IPS-NIHi7 (cell line): ENCODE results near the gene LRMDA.
A peak's percentile ranks its signal among the peaks of the same experiment; 100 is the strongest.

Experiments used
- DNase-seq: peaks from one replicate; pipeline ENCODE4 v3.0.0; 2012; ENCODE audit warnings: mixed read lengths; ENCODE audit errors: extremely low spot score

The LRMDA gene

DNA sequence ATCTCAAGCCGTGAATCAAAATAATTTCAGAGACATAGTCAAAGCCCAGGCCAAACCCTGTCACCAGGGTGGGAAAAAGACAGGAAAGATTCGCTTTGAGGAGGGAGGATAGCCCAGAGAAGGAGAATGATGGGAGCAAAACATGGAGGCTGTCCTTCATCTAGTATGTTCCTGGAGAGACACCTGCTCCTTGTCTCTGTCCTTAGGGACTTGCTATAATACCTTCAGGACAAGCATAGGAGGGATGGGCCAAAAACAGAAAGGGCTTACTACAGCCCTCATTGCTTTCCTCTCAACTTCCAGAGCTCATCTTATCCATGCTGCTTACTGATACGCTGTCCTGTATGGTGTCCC is 593.7 kb downstream of the LRMDA start:
- DNase-seq = no peak

DNA sequence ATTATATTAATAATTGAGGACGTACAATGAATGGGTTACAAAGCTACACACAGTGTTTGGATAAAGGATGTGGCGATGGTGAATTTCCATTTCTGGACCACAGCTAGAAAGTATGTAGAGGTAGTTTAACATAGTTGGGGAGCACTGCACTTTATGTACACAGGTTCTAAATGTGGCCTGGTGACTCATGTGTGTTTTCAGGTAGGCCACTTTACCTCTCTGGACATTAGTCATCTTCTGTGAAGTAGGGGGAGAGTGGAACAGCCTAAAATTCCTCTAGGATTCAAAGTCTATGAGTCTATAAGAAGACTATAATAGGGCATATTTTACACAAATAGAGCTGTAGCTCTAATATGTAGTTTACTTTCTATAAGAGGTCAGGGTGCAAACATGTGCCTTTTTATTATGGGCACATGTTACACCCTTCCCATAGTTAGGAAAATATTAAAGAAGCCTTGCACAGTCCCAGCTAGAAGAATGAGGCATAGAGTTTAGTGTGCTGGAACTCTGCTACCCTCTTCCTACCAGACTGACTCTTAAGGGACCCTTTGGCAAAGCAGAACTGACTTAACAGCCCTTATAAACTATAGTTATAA is 594.9 kb downstream of the LRMDA start:
- no peak for DNase-seq

DNA sequence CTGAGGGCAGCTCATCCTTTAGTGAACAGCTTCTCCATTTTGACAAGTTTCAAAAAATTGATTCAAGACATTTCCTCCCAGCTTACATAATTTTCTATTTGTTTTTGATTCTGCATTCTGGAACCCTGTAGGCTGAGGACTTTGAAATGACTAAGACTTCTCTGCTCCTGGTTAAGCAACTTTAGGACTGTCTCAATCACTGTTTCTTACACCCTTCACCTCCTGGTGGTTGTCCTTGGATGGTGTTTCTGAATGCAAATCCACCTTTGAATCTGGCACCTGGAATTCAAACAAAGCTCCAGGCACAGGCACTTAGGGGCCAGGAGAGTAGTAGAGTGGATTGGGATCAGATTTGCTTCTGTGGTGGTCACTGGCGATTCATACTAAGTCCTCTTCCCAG is 595.5 kb downstream of the LRMDA start:
- DNase-seq = no peak

DNA sequence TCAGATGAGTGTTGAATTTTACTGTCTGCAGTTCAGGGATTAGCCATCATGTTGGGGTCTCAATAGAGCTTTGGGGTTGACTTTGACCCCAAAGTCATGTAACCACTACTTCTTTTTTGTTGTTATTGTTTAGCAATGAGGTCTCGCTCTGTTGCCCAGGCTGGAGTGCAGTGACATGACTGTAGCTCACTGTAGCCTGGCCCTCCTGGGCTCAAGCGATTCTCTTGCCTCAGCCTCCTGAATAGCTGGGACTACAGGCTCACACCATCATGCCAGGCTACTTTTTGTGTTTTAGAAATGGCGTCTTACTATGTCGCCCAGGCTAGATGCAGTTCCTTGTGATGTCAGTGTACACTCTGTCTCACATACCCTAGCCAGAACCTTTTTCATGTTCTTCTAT is 598.4 kb downstream of the LRMDA start:
- DNase-seq = no peak

DNA sequence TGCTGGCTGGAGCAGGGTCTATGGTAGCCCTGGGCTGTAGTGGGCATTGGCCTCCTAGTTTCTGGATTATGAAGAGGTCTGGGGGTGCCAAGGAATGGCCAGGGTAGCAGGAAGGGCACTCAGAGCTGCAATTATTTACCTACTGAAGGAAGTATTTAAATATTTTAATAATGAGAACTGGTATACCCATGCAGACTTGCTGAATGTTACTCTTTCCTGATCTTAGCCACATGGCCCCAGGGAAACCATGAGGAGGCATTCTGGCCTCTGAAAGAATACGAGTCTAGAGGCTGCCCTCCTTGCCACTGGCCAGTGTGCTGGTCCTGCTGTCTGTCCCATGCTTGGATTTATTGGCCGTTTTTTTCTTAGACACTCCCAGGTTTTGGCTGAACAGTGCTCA is 599.7 kb downstream of the LRMDA start:
- no peak for DNase-seq

DNA sequence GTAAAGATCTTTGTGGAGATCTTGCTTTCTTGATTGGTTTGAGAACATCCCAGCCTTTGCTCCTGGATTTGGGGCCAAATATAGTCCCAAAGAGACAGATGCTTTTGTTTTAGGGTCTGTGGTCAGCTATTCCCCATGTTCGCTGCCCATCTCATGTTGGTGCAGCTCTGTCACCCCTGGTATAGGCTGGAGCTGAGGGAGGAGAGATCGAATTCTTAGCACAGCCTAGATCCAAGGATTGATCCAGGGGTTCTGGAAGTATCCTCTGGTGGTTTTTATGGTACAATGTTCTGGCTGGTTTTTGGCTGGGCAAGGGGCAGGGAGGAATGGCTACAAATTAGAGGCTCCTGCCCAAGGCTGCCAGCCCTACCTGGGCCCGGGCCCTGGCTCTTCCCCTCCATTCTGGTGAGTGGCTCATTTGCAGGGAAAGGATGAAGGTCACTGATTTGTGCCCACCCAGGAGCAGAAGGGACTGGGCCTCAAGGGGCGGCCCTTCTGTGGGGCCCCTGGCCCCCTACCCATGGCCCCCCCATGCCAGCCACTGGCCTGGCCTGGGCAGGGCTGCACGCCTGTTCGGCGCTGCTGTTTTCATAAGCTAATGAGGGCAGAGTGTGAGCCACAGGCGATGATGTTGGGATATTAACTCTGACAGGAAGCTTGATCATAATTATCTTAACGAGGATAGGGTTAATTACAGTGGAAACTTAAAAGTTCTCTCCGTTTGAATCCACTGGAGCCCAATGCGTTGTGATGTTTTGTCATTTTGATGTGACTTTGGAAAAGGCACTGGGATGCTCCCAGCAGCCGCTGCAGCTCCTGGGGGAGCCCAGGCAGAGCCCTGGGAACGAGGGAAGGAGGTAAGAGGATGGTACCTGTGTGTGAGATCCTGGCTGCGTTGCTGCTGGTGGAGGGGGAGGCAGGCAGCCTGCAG is 600.6 kb downstream of the LRMDA start:
- DNase-seq = no peak

DNA sequence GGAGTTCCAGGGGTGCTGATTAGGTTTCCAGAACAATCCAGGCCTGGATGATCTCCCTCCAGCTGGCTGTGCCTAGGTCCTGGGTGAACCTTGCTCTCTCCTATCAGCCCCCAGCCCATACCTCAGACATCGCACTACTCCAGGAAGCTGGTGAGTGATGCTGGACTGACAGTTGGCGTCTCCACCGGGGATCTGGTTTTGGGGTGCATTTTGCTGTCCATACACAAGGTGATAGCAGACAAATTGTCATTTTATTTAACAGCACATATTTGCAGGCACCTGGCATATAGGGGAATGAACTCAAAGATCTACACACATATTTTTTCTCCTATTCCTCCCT is 601.2 kb downstream of the LRMDA start:
- DNase-seq = no peak

DNA sequence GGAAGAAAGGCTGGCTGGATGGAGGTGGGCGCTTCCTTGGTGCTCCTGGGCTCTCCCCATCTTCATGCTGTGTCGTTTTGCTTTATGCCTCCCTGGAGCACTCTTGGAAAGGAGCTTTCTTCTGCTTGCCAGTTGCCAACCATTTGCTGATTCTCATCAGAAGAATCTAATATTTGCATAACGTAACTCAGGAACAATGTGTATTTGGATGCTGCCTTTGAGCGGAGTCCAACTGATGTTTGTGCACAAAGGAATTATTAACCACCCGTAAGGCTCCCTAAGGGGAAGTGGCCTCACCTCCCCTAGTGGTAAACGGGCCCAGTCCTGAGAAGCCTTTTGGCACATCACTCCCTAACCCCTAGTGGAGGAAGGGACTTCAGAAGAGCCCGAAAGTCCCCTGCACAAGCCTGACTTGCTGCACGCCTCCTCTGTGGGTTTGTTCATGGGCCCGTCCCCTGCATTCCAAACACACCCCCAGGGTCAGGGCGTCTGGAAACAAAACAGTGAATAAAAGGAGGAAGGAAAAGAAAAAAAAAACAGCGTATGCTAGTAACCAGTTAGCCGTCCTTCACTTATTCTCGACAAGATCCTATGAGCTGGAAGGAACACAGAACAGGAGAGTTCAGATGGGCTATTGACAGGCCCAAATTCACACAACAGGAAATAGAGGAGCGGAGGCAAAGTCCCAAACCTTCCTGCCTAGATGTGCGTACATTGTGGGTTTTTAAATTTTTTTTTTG is 602.2 kb downstream of the LRMDA start:
- DNase-seq = peak; percentile 23

DNA sequence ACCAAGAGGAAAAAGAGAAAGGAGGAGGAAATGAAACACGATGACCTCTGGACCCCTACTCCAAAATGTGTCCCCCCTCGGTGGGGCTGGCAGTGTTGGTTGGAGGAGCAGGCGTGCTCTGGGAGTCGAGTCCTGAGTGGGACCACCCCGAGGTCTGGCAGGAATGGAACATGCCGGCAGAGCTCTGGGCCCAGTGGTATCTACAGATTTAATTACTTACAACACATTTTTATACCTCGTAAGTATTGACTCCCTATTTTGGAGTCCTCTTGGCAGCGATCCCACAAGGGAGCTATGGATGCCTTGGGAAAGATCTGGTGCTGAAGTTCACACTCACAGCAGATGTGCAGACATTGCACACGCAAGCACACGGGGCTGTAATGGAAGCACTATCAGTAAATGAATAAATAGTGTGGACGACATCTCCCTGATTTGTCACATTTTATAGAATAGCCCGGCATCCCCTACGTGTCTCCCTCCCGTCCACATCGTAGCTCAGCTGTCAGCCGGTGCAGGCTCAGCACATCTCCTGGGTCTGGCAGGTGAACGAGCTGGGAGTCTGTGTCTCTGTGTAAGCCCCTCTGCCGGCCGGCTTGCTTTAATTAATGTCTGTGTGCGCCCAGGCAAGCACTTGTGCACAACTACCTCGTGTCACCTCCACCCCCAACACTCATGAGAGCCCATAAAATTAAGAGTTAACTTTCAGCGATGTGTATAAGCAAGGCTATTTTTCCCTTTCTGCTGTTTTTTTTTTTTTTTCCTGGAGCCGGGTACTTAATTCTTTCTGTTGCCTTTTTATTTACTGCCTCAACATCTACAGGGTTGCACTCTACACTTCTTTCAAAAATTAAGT is 603.2 kb downstream of the LRMDA start:
- DNase-seq = no peak

DNA sequence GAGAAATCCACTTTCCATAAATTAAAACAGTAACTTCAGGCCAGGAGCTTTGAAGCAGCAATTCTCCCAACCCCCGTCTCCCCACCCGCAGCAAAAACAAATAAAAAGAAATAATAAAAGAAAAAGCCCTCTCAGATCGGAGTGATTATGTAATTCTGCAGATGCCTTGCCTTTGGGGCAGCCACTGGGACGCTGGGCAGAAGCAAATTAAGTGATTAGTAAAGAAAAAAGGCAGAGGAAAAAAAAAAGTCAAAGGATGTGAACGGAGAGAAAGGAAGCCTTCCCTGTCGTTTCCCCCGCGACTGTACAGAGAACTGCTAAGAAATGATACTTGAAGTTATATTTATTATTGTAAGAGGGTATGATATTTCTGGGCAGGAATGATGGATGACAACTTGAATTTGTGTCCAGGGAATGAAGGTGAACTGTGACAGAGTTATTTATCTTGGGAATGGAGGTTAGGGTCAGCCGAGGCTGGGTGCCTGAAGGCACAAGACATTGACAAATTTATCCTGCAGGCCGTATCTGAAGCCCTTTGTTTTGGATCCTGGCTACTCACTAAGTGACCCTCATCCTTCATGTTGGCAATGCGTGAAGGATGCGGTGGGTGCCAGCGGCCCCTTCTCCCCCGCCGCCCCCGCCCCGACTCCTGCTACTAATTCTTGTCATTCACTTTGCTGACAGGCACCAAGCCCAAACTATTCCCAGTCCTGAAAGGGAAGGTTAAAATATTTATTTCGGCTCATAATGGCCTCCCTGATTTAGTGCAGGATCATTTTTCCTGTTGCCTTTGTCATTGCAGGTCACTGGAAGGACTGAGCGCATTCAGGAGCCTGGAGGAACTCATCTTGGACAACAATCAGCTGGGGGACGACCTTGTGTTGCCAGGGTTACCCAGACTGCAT is 604.0 kb downstream of the LRMDA start:
- DNase-seq = no peak

DNA sequence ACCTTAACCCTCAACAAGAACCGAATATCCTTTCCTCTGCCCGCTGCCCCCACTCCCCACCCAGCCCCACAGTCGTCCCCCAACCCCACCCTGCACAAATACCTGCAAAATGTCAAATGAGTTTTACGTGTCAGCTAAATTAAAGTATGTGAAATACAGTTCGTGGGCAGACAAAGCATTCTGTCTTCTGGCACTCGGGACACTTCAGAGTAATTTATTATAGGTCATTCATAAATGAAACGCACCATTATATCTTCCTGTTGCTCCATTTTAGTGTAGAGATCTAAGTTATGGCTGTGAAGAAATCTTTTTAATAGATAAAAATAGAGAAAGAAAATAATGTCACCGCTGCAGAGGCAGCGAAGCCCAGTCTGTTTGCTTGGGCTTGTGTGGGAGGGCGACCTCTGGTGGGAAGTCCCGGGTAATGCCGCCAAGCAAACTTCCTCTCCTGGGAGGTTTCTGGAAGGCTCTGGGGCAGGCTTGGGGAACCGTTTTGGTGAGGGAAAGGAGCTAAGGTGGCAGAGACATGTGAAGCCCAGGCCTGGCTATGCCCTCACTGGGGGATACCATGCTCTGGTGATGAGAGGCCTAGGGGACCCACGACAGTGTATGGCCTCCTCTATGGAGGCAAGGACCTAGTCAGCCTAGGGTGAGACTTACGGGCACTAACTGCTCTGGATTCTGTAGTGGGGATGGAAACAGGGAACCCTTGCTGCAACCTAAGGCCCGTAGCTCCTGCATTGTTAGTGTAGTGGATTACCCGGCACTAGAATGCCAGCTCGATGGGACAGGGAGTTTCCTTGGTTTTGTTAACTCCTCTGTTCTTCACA is 604.9 kb downstream of the LRMDA start:
- DNase-seq = peak; percentile 81

DNA sequence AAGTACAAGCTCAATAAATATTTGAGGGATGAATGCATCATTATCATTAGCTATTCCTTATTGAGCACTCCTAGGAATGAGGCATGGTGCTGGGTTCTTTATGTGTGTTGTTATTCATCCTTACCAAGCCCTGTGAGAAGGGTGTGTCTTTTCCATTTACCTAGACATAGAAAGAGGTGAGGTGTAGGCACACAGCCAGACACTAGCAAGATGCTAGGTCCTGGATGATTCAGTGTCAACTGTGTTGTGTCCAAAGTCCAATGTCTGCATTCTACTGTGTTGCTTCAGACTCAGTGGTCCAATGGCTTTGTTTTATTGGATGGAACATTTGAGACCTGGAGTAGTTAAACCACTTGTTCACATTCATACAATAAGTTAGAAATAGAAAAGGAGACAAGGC is 605.5 kb downstream of the LRMDA start:
- no peak for DNase-seq

DNA sequence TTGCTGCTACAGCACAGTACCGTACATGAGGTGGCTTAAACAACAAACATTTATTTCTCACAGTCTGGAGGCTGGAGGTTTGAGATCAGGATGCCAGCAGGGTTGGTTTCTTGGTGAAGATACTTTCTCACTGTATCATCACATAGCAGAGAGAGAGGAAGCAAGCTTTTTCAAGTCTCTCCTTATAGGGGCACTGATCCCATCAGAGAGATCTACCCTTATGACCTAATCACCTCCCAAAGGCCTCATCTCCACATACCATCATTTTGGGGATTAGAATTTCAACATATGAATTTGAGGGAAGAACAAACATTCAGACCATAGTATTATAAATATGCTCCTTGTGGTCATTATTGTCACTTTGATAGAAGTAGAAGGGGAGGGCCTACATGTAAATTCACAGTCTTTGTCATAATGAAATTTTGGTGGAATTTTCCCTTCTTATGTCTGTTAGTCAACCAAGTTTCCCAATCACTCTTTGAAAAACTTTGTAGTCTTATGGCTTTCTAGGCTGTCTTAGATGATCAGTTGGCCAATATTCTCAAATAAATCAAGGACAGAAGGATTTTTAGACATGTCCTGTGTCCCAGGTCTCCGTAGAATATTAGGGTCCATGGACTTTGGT is 606.2 kb downstream of the LRMDA start:
- DNase-seq = no peak

DNA sequence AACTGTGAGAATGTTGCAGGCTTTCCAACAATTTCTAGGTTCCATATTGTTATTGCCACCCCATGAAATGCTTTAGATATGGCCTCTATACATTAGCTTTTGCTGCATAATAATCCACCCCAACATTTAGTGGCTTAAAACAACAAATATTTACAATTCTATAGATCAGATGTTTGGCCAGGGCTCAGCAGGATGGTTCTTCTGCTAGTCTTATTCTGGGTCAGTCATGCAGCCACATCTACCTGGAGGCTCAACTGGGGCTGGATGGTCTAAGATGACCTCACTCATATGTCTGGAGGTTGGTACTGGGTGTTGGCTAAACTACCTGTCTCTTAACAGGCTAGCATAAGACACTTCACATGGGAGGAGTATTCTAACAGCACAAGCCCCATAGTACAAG is 607.3 kb downstream of the LRMDA start:
- no peak for DNase-seq

DNA sequence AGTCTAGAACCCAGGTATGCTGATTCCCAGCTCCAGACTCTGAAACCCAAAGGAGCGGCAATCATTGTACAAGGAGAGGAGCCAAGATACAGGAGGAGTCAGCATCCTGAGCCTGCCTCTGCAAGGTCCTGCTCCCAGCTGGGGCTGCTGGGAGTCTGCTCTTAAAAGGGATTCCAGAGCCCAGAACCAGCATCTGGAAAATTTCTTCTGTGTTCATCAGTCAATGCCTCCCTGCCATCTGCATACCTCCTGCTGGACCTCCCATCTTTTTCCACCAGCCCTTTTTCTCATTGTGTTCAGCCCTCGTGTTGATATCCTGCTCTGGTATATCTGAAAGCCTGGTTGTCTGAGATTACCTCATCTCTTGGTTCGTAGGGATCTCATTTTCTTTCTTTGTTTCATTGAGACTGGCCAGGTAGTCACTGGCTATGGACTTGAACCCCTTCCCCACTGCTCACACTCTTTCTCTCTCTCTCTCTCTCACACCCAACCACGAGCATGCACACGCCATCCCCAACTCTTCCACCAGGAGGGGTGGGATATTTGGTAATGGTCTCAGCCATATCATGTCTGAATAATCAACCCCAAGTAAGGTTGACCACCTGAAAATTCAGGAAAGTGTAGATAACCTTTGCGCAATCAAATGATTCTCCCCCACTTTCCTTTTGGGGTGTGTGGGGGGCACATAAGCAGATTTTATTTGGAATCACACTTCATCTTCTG is 608.8 kb downstream of the LRMDA start:
- peak; percentile 23 for DNase-seq

DNA sequence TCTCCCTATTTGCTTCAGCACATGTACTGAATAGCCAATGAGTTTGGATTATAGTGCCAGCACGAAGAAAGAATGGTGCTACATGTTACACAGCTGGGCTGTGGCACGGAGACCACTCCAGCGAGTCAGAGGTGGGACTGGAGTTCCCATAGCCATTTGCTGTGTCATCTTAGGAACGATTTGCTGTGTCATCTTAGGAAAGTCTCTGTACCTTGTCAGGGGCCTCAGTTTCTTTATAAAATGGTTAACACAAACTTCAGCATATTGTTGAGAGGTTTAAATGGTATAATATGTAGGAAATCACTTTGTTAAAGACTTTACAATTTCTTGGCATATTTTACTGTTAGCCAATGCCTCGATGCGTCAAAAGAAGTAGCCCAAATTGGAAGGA is 609.4 kb downstream of the LRMDA start:
- DNase-seq = no peak

DNA sequence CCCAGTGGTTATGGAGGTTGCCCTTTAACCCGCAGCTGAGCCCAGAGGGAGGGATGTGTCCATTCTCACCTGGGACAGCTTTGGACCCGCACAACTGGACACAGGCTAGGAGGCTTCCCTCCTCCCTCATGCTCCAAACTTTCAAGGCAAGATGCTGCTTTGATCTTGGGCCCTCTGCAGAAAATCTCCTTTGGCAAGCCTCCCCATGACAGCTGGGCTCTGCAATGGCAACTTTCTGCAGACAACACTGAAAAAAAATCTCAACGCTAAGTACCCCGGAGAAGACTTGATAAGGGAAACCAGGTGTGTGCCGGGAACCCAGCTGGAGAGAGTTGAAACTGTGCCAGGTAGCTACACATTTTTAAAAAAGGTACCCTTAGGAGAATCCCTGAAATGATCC is 610.1 kb downstream of the LRMDA start:
- DNase-seq = no peak

DNA sequence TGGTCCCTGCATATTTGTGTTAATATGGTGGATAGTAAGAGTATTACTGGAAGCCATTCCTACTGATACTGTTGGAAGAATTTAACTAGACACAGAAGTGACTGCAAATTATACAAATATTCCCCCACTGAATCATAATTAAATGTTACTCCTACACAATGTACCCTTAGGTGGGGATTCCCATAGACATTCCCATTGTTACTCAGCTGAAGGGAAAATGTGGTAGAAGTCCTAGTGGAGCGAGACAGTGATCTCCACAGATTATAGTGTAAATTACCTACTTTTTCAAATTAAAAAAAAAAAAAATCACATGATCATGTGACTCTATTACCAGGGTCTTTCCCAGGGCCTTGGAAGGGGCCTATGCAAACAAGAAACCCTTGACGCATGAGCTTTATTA is 611.8 kb downstream of the LRMDA start:
- no peak for DNase-seq

DNA sequence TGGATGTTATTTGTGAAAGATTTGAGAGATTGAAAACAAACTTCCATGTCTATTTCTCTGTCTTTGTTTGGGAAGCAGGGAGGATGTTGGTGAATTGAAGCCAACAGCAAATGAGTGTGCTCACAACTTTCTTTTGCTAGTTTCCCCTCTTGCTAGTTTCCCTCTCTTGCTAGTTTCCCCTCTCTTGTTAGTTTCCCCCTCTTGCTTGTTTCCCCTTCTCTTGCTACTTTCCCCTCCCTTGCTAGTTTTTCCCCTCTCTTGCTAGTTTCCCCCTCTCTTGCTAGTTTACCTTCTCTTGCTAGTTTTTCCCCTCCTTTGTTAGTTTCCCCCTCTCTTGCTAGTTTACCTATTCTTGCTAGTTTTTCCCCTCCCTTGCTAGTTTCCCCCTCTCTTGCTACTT is 613.3 kb downstream of the LRMDA start:
- no peak for DNase-seq
